Uterus (tissue), 4 donors: ENCODE data around the gene ARHGEF37. TPM values are rescaled to one million over a fixed set of nuclear protein-coding genes. Genes with fewer than 3 reads are reported as not detected.

Source experiments
- DNase-seq, 2 donors: peaks; one replicate each; pipeline ENCODE4 v3.0.0-alpha.2; 2019 to 2020
- H3K27ac ChIP-seq, 2 donors: fragments of 200-600 bp; sonication (generic); 1 replicate in 1 of 2; 2 replicates in 1 of 2; pipeline ENCODE4 v1.5.1; 2016 to 2018
- H3K27me3 ChIP-seq, 2 donors: fragments of 200-600 bp; sonication (generic); one replicate each; pipeline ENCODE4 v1.5.1; 2018 to 2019; ENCODE audit warnings: control low read depth in 1 of 2
- H3K36me3 ChIP-seq, 2 donors: fragments of 200-600 bp; sonication (generic); one replicate each; pipeline ENCODE4 v1.5.1; 2019; ENCODE audit warnings: control low read depth in 1 of 2
- H3K4me1 ChIP-seq, 2 donors: fragments of 200-600 bp; sonication (generic); one replicate each; pipeline ENCODE4 v1.5.1; 2018 to 2019; ENCODE audit warnings: control low read depth in 1 of 2
- H3K4me3 ChIP-seq, 2 donors: fragments of 200-600 bp; sonication (generic); 1 replicate in 1 of 2; 2 replicates in 1 of 2; pipeline ENCODE4 v1.5.1; 2018 to 2019; ENCODE audit warnings: mild to moderate bottlenecking in 1 of 2
- H3K9me3 ChIP-seq, 2 donors: fragments of 200-600 bp; sonication (generic); one replicate each; pipeline ENCODE4 v1.5.1; 2019; ENCODE audit warnings: control low read depth in 1 of 2
- CTCF ChIP-seq, 4 experiments: fragments of 200-600 bp in 2 of 4; fragments of 450-650 bp in 2 of 4; sonication (generic) in 2 of 4; IDR thresholded peaks; one replicate each; pipeline ENCODE4 v1.5.1; 2016 to 2019; ENCODE audit warnings: antibody characterized with exemption in 4 of 4, mild to moderate bottlenecking in 2 of 4, moderate library complexity in 1 of 4
- POLR2A ChIP-seq, 2 donors: fragments of 450-650 bp; IDR thresholded peaks; one replicate each; pipeline ENCODE4 v1.6.1; 2016; ENCODE audit warnings: antibody characterized with exemption in 2 of 2, mild to moderate bottlenecking in 1 of 2, moderate library complexity in 1 of 2
- intact Hi-C: fragments of 100-400 bp; cut with DNase I; formaldehyde crosslinking; loops from one replicate; pipeline ENCODE4 v1.15.1; 2023; ENCODE audit warnings: low total_unique reads
- total RNA-seq, 4 donors: library from RNA; depleted of rRNA in 3 of 4; stranded (reverse); fragments of >200 nt in 3 of 4; gene quantifications; one replicate each; pipeline versions ENCODE4 v1.1.0 to v1.2.4, GENCODE V29; 2014 to 2023
- donor health status: DM: yes; HTN: yes; CAD: no.

ARHGEF37 gene
- total RNA-seq, 4 donors from 2014 or later, result 4.6 to 10.4 (median 7.9) TPM

GRCh38 chr5:149640350-149640999 is 59.2 kb downstream of the ARHGEF37 start:
- Histone ChIP-seq H3K27me3 (no peaks in the 10 kb centered on the region), H3K27ac (peak overlapping the region; percentile 83 to 85), H3K4me1 (no peaks in the 10 kb centered on the region), H3K36me3 (no peaks in the 10 kb centered on the region), H3K9me3 (no peaks in the 10 kb centered on the region), H3K4me3 (peak overlapping the region in 1 of 2 donors; percentile 27)
- TF ChIP-seq CTCF (IDR thresholded peaks at IDR 0.05) (no peak), POLR2A (IDR thresholded peaks at IDR 0.05) (no peak)
- intact Hi-C loops, result no loop called here
- peak in 1 of 2 donors; percentile 27 for DNase-seq

GRCh38 chr5:149641000-149641576 is 59.8 kb downstream of the ARHGEF37 start:
- Histone ChIP-seq H3K4me1 (no peaks in the 10 kb centered on the region), H3K27ac (peak overlapping the region; percentile 83 to 85), H3K27me3 (no peaks in the 10 kb centered on the region), H3K9me3 (no peaks in the 10 kb centered on the region), H3K36me3 (no peaks in the 10 kb centered on the region), H3K4me3 (peak overlapping the region; percentile 21 to 27)
- DNase-seq, result peak; percentile 81 to 93
- intact Hi-C loops, result no loop called here
- TF ChIP-seq POLR2A (IDR thresholded peaks at IDR 0.05), result no peak
- TF ChIP-seq CTCF (IDR thresholded peaks at IDR 0.05), result peak in 3 of 4 experiments; percentile 8 to 57 (median 28)

DNA sequence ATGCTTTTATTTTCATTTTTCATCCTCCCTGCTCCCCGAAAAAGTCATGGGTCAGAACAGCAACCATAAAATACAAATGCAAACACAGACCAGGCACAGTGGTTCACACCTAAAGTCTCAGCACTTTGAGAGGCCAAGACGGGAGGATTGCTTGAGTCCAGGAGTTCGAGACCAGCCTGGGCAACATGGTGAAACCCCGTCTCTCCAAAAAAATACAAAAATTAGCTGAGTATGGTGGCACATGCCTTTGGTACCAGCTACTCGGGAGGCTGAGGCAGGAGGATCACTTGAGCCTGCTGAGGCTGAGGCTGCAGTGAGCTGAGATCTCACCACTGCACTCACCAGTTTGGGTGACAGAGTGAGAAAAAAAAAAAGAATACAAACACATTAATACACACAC is 60.3 kb downstream of the ARHGEF37 start:
- intact Hi-C loops, result no loop called here
- Histone ChIP-seq H3K27me3 (no peaks in the 10 kb centered on the region), H3K36me3 (no peaks in the 10 kb centered on the region), H3K4me1 (no peaks in the 10 kb centered on the region), H3K9me3 (no peaks in the 10 kb centered on the region), H3K4me3 (peak overlapping the region; percentile 21 to 27), H3K27ac (peak overlapping the region; percentile 83 to 85)
- no peak for DNase-seq
- TF ChIP-seq CTCF (IDR thresholded peaks at IDR 0.05), result no peak
- no peak for TF ChIP-seq POLR2A (IDR thresholded peaks at IDR 0.05)

- H3K36me3 ChIP-seq, result no peaks in the 10 kb centered on the region
- no peaks in the 10 kb centered on the region for H3K27me3 ChIP-seq
- DNase-seq, result no peak
- H3K4me3 ChIP-seq, result no peak overlapping the region
- intact Hi-C loops, result no loop called here
- TF ChIP-seq POLR2A (IDR thresholded peaks at IDR 0.05) (no peak), CTCF (IDR thresholded peaks at IDR 0.05) (no peak)
- H3K27ac ChIP-seq, result no peak overlapping the region
- H3K4me1 ChIP-seq, result no peaks in the 10 kb centered on the region
- no peaks in the 10 kb centered on the region for H3K9me3 ChIP-seq
Observed at GRCh38 chr5:149643781-149644180, 62.5 kb downstream of the ARHGEF37 start.

DNA sequence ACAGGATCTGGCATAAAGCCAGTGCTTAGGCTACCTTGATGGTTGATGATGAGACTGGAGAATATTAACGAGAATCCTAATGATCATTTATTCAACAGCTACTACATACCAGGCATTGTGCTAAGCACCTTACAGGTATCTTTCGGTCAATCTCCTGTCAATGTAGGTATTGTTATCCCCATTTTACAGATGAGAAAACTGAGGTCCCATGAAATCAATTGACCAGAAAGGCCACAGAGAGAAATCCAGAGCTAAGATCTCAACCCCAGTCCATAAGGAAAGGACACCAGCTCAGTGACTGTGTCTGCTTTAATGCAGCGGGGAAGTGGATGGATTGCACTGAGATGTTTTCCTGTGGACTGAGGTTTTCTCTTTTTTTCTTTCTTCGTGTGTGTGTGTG is 63.3 kb downstream of the ARHGEF37 start:
- intact Hi-C loops, result no loop called here
- Histone ChIP-seq H3K36me3 (no peaks in the 10 kb centered on the region), H3K4me1 (no peaks in the 10 kb centered on the region), H3K27ac (no peak overlapping the region), H3K4me3 (no peak overlapping the region), H3K27me3 (no peaks in the 10 kb centered on the region), H3K9me3 (no peaks in the 10 kb centered on the region)
- no peak for TF ChIP-seq CTCF (IDR thresholded peaks at IDR 0.05)
- TF ChIP-seq POLR2A (IDR thresholded peaks at IDR 0.05), result no peak
- no peak for DNase-seq
